ENCODE results near the gene KLK7.

The KLK7 gene

DNA sequence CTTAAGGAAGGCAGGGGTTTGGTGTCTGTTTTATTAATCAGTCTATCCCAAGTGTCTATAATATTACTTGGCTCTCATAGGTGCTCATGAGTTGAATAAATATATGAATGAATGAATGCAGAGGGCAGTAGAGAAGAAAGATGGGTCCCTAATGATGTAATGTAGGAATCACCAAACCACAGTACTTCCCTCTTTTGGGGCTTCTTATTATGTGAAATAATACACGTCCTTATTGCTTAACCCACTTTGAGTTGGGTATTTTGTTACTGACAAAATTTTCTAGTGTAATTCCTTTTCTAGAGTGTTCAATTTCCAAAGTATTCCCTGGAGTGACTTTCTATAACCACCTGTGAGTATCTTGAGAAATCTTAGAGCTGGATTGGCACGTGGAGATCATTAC lies 44.1 kb downstream of the KLK7 start:
- no peak for DNase-seq (ENCODE audit: low read depth in 1 of 2, low spot score in 1 of 2)

DNA sequence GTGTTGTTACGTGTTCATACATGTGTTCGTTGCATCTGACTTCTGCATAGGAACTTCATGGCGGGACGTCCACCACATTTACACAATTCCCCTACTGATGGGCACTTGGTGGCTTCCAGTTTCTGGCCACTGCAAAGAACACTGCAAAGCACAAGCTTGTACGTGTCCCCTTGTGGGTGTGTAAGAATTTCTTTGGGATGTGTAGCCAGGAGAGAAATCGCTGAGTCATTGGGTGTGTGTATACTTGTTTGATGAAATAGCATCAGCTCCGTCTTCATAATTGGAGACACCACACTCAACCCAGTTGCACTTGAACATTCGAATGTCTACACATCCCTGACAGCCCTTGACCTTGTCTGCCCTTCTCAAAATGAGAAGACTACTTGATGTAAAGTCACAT lies 50.1 kb downstream of the KLK7 start:
- DNase-seq (ENCODE audit: low read depth in 1 of 2, low spot score in 1 of 2) = no peak

DNA sequence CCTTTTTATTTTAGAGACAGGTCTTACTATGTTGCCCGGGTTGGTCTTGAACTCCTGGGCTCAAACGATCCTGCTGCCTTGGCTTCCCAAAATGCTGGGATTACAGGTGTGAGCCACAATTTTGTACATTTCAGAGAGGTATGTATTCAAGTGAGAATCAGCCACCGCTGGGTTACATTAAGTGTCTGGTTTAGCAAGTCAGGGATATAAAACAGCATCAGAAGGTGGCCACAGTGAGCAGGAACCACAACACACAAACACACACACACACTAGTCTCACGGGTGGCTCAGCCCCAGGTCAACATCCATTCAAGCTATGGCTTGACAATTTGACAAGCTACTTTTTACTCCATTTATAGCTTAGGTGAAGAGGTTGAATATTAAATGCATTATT lies 51.0 kb downstream of the KLK7 start:
- DNase-seq (ENCODE audit: low read depth in 1 of 2, low spot score in 1 of 2) = no peak

GRCh38 chr19:50932018-50932689 lies 51.6 kb downstream of the KLK7 start:
- no peak for DNase-seq (ENCODE audit: low read depth in 1 of 2, low spot score in 1 of 2)

DNA sequence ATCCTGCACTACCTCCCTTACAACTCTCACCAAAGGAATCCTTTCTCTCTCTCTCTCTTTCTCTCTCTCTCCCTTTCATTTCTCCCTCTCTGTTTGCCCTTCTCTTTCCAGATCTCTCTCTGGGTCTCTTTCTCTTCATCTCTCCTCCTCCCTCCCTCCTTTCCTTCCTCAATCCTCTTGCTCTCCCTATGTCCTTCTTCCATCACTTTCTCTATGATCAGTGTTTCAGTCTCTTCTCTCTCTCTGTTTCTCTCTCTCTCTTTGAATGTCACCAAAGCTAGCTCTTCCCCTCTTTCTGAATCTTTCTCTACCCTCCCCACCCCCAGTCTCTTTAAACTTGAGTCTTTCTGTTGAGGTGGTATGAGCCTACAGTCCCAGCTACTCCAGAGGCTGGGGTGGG lies 52.7 kb downstream of the KLK7 start:
- no peak for DNase-seq (ENCODE audit: low read depth in 1 of 2, low spot score in 1 of 2)

DNA sequence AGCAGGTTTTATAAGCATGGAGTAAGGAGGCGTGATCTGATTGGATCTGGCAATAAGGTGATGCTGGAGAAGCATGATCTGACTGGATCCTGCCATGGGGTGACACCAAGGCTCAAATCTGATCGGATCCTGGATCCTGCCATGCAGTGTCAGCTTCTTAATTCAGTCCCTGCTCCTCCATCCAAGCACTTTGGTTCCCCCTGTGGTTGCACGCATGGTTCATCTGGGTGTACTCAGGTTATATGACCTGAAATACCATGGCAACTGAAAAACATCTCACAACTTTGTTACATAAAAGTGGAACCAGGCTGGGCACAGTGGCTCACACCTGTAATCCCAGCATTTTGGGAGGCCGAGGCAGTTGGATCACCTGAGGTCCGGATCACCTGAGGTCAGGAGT lies 54.9 kb downstream of the KLK7 start:
- DNase-seq (ENCODE audit: low read depth in 1 of 2, low spot score in 1 of 2) = no peak
